ENCODE measurements around the gene SOX10.

DNA sequence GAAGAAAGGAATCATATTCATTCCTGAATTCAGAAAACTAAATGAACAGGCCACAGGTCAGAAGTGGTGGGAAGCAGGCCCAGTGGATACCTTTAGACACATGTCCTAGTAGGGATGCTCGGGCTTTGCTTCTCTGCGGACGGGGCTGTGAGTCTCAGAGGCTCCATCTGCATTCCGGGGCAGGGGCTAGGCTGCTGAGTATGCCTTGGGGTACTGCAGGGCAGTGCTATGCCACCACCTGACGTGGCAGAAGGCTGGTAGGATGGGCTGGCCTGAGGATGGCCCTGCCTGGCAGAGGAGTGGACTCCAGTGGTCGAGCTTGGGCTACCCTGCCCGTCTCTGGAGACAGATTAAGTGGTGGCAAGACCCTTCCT lies 40.5 kb downstream of the SOX10 start:
- TF ChIP-seq, protein P1, sequence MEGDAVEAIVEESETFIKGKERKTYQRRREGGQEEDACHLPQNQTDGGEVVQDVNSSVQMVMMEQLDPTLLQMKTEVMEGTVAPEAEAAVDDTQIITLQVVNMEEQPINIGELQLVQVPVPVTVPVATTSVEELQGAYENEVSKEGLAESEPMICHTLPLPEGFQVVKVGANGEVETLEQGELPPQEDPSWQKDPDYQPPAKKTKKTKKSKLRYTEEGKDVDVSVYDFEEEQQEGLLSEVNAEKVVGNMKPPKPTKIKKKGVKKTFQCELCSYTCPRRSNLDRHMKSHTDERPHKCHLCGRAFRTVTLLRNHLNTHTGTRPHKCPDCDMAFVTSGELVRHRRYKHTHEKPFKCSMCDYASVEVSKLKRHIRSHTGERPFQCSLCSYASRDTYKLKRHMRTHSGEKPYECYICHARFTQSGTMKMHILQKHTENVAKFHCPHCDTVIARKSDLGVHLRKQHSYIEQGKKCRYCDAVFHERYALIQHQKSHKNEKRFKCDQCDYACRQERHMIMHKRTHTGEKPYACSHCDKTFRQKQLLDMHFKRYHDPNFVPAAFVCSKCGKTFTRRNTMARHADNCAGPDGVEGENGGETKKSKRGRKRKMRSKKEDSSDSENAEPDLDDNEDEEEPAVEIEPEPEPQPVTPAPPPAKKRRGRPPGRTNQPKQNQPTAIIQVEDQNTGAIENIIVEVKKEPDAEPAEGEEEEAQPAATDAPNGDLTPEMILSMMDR (IDR thresholded peaks at IDR 0.05), result no peak
- TF ChIP-seq POLR2A (IDR thresholded peaks at IDR 0.05), result no peak
